ENCODE results near the gene MEPE. TPM values are rescaled to one million over a fixed set of nuclear protein-coding genes. Genes with fewer than 3 reads are reported as not detected.

MEPE gene
- total RNA-seq, 6 experiments from 2014 or later: not detected

GRCh38 chr4:87865960-87866598 lies 33.3 kb downstream of the MEPE start:
- peak overlapping the region; percentile 77 for H3K27ac Mint-ChIP-seq
- H3K36me3 Mint-ChIP-seq (ENCODE audit: low read depth): no peaks in the 10 kb centered on the region
- DNase-seq: peak; percentile 12
- H3K4me3 Mint-ChIP-seq: peak overlapping the region; percentile 1; the same call in 1 of the 2 replicates
- no peaks in the 10 kb centered on the region; the same call in 1 of the 2 replicates for H3K27me3 Mint-ChIP-seq (ENCODE audit: insufficient read depth)
- H3K9me3 Mint-ChIP-seq: no peaks in the 10 kb centered on the region
- peaks cover 16% of the 10 kb centered on the region for H3K4me1 Mint-ChIP-seq (ENCODE audit: low read depth)
- no peak for TF ChIP-seq CTCF (IDR thresholded peaks at IDR 0.05)

GRCh38 chr4:87868522-87868921 lies 35.8 kb downstream of the MEPE start:
- DNase-seq: no peak
- no peak for TF ChIP-seq CTCF (IDR thresholded peaks at IDR 0.05)
- no peak overlapping the region for H3K4me3 Mint-ChIP-seq
- no peak overlapping the region for H3K27ac Mint-ChIP-seq
- no peaks in the 10 kb centered on the region; the same call in 1 of the 2 replicates for H3K27me3 Mint-ChIP-seq (ENCODE audit: insufficient read depth)
- no peaks in the 10 kb centered on the region for H3K9me3 Mint-ChIP-seq
- no peaks in the 10 kb centered on the region for H3K36me3 Mint-ChIP-seq (ENCODE audit: low read depth)
- H3K4me1 Mint-ChIP-seq (ENCODE audit: low read depth): peaks cover 16% of the 10 kb centered on the region

GRCh38 chr4:87872028-87872427 lies 39.3 kb downstream of the MEPE start:
- Mint-ChIP-seq H3K9me3 (no peaks in the 10 kb centered on the region), H3K4me1 (ENCODE audit: low read depth) (no peaks in the 10 kb centered on the region), H3K27me3 (ENCODE audit: insufficient read depth) (no peaks in the 10 kb centered on the region; the same call in none of the 2 replicates), H3K4me3 (no peak overlapping the region), H3K36me3 (ENCODE audit: low read depth) (no peaks in the 10 kb centered on the region), H3K27ac (no peak overlapping the region)
- DNase-seq: no peak
- no peak for TF ChIP-seq CTCF (IDR thresholded peaks at IDR 0.05)

DNA sequence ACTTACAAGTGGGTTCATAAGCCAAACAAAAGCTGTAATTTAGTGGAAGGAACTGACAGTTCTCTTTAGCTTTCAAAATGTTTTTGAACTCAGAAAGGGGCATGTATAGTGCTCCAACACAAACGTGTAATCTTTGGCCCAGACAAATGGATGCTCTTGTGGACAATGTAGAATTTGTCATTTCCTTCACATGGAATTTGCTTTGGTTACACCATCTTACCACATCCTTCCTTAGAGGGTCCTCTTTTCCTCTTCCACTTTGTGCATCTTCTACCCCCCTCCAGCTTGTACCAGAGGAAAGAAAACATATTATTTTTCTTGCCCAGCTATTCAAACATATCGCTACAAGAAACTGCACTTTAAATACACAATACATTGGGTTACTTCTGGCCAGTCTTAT lies 42.4 kb downstream of the MEPE start:
- no peaks in the 10 kb centered on the region for H3K36me3 Mint-ChIP-seq (ENCODE audit: low read depth)
- H3K27ac Mint-ChIP-seq: no peak overlapping the region
- H3K9me3 Mint-ChIP-seq: no peaks in the 10 kb centered on the region
- no peak for DNase-seq
- no peak overlapping the region for H3K4me3 Mint-ChIP-seq
- no peaks in the 10 kb centered on the region for H3K4me1 Mint-ChIP-seq (ENCODE audit: low read depth)
- TF ChIP-seq CTCF (IDR thresholded peaks at IDR 0.05): no peak
- H3K27me3 Mint-ChIP-seq (ENCODE audit: insufficient read depth): peaks cover 3% of the 10 kb centered on the region

- peaks cover 16% of the 10 kb centered on the region for H3K4me1 Mint-ChIP-seq (ENCODE audit: low read depth)
- no peak for TF ChIP-seq CTCF (IDR thresholded peaks at IDR 0.05)
Measured at GRCh38 chr4:87880106-87880505, 47.3 kb downstream of the MEPE start.

More at GRCh38 chr4:87880106-87880505, 47.3 kb downstream of the MEPE start:
- peaks cover 7% of the 10 kb centered on the region for H3K27me3 Mint-ChIP-seq (ENCODE audit: insufficient read depth)
- H3K36me3 Mint-ChIP-seq (ENCODE audit: low read depth): no peaks in the 10 kb centered on the region
- H3K9me3 Mint-ChIP-seq: no peaks in the 10 kb centered on the region
- H3K4me3 Mint-ChIP-seq: no peak overlapping the region
- no peak overlapping the region for H3K27ac Mint-ChIP-seq
- no peak for DNase-seq
